SK-N-SH (cell line): Measurements from ENCODE around the gene VENTX. TPM values are rescaled to one million over a fixed set of nuclear protein-coding genes. Genes with fewer than 3 reads are reported as not detected.
"Not testable (repeated sequence)": the region's sequence is repeated elsewhere in the genome, so short reads cannot be mapped to it uniquely, and the experiment has no call there.

Experiments used
- CTCF ChIA-PET: fragments of 300-600, 350-600 bp; formaldehyde crosslinking; extraction: SDS; loops from one replicate; lab custom pipeline; 2021; lab: Yijun Ruan, JAX
- POLR2A ChIA-PET: fragments of 350-600 bp; sonication (Branson Sonifier 250); formaldehyde crosslinking; extraction: SDS; loops from one replicate; lab custom pipeline; 2020; ENCODE audit warnings: antibody characterized with exemption, inconsistent platforms; lab: Yijun Ruan, JAX
- DNase-seq: peaks from one replicate; pipeline ENCODE4 v3.0.0; 2012
- H2AFZ ChIP-seq: fragments of 200-600 bp; sonication (generic); 2 replicates; pipeline ENCODE4 v1.8.1; 2016; ENCODE audit warnings: antibody characterized with exemption, mild to moderate bottlenecking, low read depth
- H3F3A ChIP-seq: fragments of 200-600 bp; sonication (generic); replicated peaks from 2 replicates; pipeline ENCODE3; 2016; ENCODE audit warnings: antibody characterized with exemption, mild to moderate bottlenecking; ENCODE audit not compliant: insufficient read depth
- H3K27ac ChIP-seq, 2 experiments: fragments of 200-500 bp in 1 of 2; fragments of 200-600 bp in 1 of 2; sonication (Bioruptor generic) in 1 of 2; sonication (generic), shearing (Covaris generic) in 1 of 2; 2 replicates each; pipeline versions ENCODE4 v1.5.1 to v1.6.1; 2014 to 2016; ENCODE audit warnings: low read depth in 2 of 2, inconsistent platforms in 1 of 2, low read length in 1 of 2, mild to moderate bottlenecking in 1 of 2, mixed read lengths in 1 of 2
- H3K27me3 ChIP-seq: fragments of 200-600 bp; sonication (generic), shearing (Covaris generic); 2 replicates; pipeline ENCODE4 v1.6.1; 2016; ENCODE audit warnings: mixed run types; ENCODE audit not compliant: insufficient read depth
- H3K36me3 ChIP-seq, 2 experiments: fragments of 200-500 bp in 1 of 2; fragments of 200-600 bp in 1 of 2; sonication (Bioruptor generic) in 1 of 2; sonication (generic) in 1 of 2; replicated peaks in 1 of 2; 2 replicates each; pipeline versions ENCODE3 to v1.5.1; 2014 to 2016; ENCODE audit warnings: low read length in 1 of 2, mild to moderate bottlenecking in 1 of 2; ENCODE audit not compliant: insufficient read depth in 2 of 2, control insufficient read depth in 1 of 2
- H3K4me1 ChIP-seq, 2 experiments: fragments of 200-500 bp in 1 of 2; fragments of 200-600 bp in 1 of 2; sonication (Bioruptor generic) in 1 of 2; sonication (generic), shearing (Covaris generic) in 1 of 2; 2 replicates each; pipeline versions ENCODE4 v1.5.1 to v1.6.1; 2014 to 2016; ENCODE audit warnings: low read depth in 1 of 2, low read length in 1 of 2, mixed run types in 1 of 2; ENCODE audit not compliant: insufficient read depth in 2 of 2, control insufficient read depth in 1 of 2
- H3K4me2 ChIP-seq: fragments of 200-600 bp; sonication (generic), shearing (Covaris generic); 2 replicates; pipeline ENCODE4 v1.6.1; 2017; ENCODE audit warnings: mixed run types
- H3K4me3 ChIP-seq, 2 experiments: fragments of 200-500 bp in 1 of 2; fragments of 200-600 bp in 1 of 2; sonication (Bioruptor generic) in 1 of 2; sonication (generic), shearing (Covaris generic) in 1 of 2; 2 replicates each; pipeline versions ENCODE4 v1.5.1 to v1.8.1; 2014 to 2016; ENCODE audit warnings: low read depth in 2 of 2, inconsistent platforms in 1 of 2, low read length in 1 of 2, mild to moderate bottlenecking in 1 of 2, mixed read lengths in 1 of 2, moderate library complexity in 1 of 2
- H3K79me2 ChIP-seq: fragments of 200-600 bp; sonication (generic); 2 replicates; pipeline ENCODE4 v1.8.1; 2017; ENCODE audit warnings: mild to moderate bottlenecking; ENCODE audit not compliant: insufficient read depth
- H3K9ac ChIP-seq: fragments of 200-600 bp; sonication (generic); 2 replicates; pipeline ENCODE4 v1.6.1; 2017; ENCODE audit warnings: mixed run types
- H3K9me2 ChIP-seq: fragments of 200-600 bp; sonication (generic); 2 replicates; pipeline ENCODE4 v1.6.1; 2017; ENCODE audit warnings: mixed run types
- H3K9me3 ChIP-seq: fragments of 200-600 bp; sonication (generic); 2 replicates; pipeline ENCODE4 v1.6.1; 2017; ENCODE audit warnings: mixed run types, mild to moderate bottlenecking, moderate library complexity
- H4K20me1 ChIP-seq: fragments of 200-600 bp; sonication (generic); 2 replicates; pipeline ENCODE4 v1.6.1; 2017; ENCODE audit warnings: mild to moderate bottlenecking, mixed run types; ENCODE audit not compliant: insufficient read depth
- CHD2 ChIP-seq: fragments of 150-350 bp; IDR thresholded peaks from 2 replicates; pipeline ENCODE4 v1.6.1; 2018; ENCODE audit warnings: low read length; ENCODE audit not compliant: partially characterized antibody
- EP300 ChIP-seq, 2 experiments: IDR thresholded peaks; 2 replicates each; pipeline versions ENCODE4 v1.4.0 to v1.6.1; 2012; ENCODE audit warnings: borderline replicate concordance in 1 of 2, low read depth in 1 of 2, low read length in 1 of 2
- EZH2phosphoT487 ChIP-seq: fragments of 200-600 bp; sonication (generic); IDR thresholded peaks from 2 replicates; pipeline ENCODE4 v1.6.1; 2017; ENCODE audit warnings: low read depth, mixed run types, mild to moderate bottlenecking, antibody characterized with exemption, moderate library complexity, borderline replicate concordance
- FOSL2 ChIP-seq: IDR thresholded peaks from 2 replicates; pipeline ENCODE4 v1.4.0; 2012; ENCODE audit warnings: low read depth, mild to moderate bottlenecking, moderate library complexity, borderline replicate concordance
- FOXJ3 ChIP-seq: sonication (generic); formaldehyde crosslinking; IDR thresholded peaks from 2 replicates; pipeline ENCODE4 v1.5.1; 2020; ENCODE audit warnings: mild to moderate bottlenecking, missing genetic modification reagents
- FOXM1 ChIP-seq: IDR thresholded peaks from 2 replicates; pipeline ENCODE4 v1.4.0; 2012; ENCODE audit warnings: low read depth, mild to moderate bottlenecking
- GATA2 ChIP-seq: sonication (generic); formaldehyde crosslinking; IDR thresholded peaks from 2 replicates; pipeline ENCODE4 v1.5.0; 2020; ENCODE audit warnings: mild to moderate bottlenecking, missing genetic modification reagents
- JUND ChIP-seq: IDR thresholded peaks from 2 replicates; pipeline ENCODE4 v1.4.0; 2012
- NRF1 ChIP-seq: IDR thresholded peaks from 2 replicates; pipeline ENCODE4 v1.6.1; 2012; ENCODE audit warnings: low read depth, mild to moderate bottlenecking, low read length
- POLR2AphosphoS5 ChIP-seq: IDR thresholded peaks from 2 replicates; pipeline ENCODE4 v1.6.1; 2012; ENCODE audit warnings: low read depth, low read length
- RFX5 ChIP-seq: IDR thresholded peaks from 2 replicates; pipeline ENCODE4 v1.6.1; 2012; ENCODE audit warnings: mild to moderate bottlenecking, improper control_type of control experiment, low read length
- SIN3A ChIP-seq: IDR thresholded peaks from 2 replicates; pipeline ENCODE4 v1.6.1; 2012; ENCODE audit warnings: low read depth, mild to moderate bottlenecking, low read length, moderate library complexity, borderline replicate concordance
- TEAD4 ChIP-seq: IDR thresholded peaks from 2 replicates; pipeline ENCODE4 v1.4.0; 2012; ENCODE audit warnings: mild to moderate bottlenecking, borderline replicate concordance; ENCODE audit not compliant: insufficient read depth
- YY1 ChIP-seq: IDR thresholded peaks from 2 replicates; pipeline ENCODE4 v1.4.0; 2012; ENCODE audit warnings: low read depth, mild to moderate bottlenecking
- WGBS: methylation state at CpG from one replicate; pipeline ENCODE4 v1.1.6; 2017; ENCODE audit warnings: low lambda C conversion rate; 5-methylcytosine and 5-hydroxymethylcytosine counted together
- polyA plus RNA-seq, 3 experiments: library from polyadenylated mRNA; depleted of rRNA; stranded (reverse); fragments of >200 nt; gene quantifications; 2 replicates each; pipeline ENCODE4 v1.2.3, GENCODE V29; 2012
- TF ChIP-seq, protein P1 (sequence below): IDR thresholded peaks from 2 replicates; pipeline ENCODE4 v1.4.0; 2012; ENCODE audit warnings: low read depth
- TF ChIP-seq, protein P2 (sequence below): IDR thresholded peaks from 2 replicates; pipeline ENCODE4 v1.4.0; 2012; ENCODE audit warnings: low read depth, borderline replicate concordance
- TF ChIP-seq, protein P3 (sequence below): IDR thresholded peaks from 2 replicates; pipeline ENCODE4; 2012

Gene VENTX
- polyA plus RNA-seq, 1 of the 3 experiments (the other 2 are of a cell fraction): not detected

DNA sequence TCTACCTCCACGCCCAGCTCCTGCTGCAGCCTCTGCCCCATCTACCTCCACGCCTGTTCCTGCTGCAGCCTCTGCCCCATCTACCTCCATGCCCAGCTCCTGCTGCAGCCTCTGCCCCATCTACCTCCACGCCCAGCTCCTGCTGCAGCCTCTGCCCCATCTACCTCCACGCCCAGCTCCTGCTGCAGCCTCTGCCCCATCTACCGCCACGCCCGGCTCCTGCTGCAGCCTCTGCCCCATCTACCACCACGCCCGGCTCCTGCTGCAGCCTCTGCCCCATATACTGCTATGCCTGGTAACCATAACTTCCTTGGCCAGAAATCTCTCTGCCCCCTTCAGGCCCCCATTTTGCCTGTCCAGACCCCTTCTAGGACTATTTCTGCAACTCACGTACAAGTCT lies 27.4 kb downstream of the VENTX start:
- WGBS: 58% methylated on average over 10 of the region's 10 CpGs
- H3K4me2 ChIP-seq: not testable (repeated sequence)

DNA sequence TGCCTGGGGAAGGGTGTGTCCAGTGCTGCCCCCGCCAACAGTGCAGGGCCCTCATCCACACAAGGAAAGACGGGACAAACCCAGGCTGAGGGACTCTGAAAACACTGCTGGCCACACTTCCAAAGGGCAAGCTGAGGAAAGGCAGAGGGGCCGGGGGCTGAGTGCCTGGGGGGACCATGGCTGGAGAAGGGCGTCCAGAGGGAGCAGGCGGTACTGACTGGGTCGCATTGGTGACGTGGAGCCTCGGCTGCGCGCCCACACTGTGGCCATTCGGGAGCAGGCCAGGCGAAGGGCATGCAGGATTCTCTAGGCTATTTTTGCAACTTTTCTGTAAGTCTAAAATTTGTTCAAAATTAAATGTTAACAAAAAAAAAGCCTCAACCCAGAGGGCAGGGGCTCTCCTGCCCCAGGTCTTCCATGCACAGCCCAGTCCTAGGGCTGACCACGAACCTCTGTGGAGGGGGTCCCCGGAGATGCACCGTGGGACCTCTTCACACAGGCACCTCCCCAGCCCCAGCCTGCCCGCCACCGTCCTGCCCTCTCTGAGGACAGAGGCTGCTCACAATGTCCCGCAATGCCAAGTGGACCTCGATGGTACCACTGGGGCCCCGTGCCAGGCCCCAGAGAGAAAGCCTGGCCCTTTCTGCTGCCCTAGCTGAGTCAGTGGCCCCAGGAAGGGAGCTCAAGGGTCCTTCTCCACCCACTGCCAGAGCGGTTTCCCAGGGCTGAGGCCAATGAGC lies 28.6 kb downstream of the VENTX start:
- no peak overlapping the region for H3K4me2 ChIP-seq
- POLR2A ChIA-PET: interaction anchor here (0.9 kb wide), 1 partner anchor 12 kb away, joined by 3 read pairs; no protein-coding TSS in a partner anchor
- TF ChIP-seq SIN3A: no peak
- no peak for TF ChIP-seq POLR2AphosphoS5
- TF ChIP-seq FOXJ3 (CRISPR knock-in tag): no peak
- no peak for TF ChIP-seq EZH2phosphoT487
- TF ChIP-seq CHD2: no peak
- TF ChIP-seq FOXM1: no peak
- TF ChIP-seq TEAD4: no peak
- TF ChIP-seq, all 33 proteins: peak for 0
- H3K36me3 ChIP-seq: no peaks in the 10 kb centered on the region
- no peaks in the 10 kb centered on the region for H3K9me3 ChIP-seq
- H3F3A ChIP-seq: no peaks in the 10 kb centered on the region
- 84% methylated on average over 15 of the region's 21 CpGs for WGBS
- no peaks in the 10 kb centered on the region for H3K27me3 ChIP-seq
- no peaks in the 10 kb centered on the region for H3K9me2 ChIP-seq
- no peak overlapping the region for H3K27ac ChIP-seq
- no peak overlapping the region for H3K9ac ChIP-seq
- no peaks in the 10 kb centered on the region for H4K20me1 ChIP-seq
- no peak overlapping the region for H3K4me3 ChIP-seq
- peaks cover 0 to 9% of the 10 kb centered on the region in 2 experiments; a peak in 1 of 4 replicates for H3K4me1 ChIP-seq
- DNase-seq: no peak
- no peaks in the 10 kb centered on the region for H3K79me2 ChIP-seq
- H2AFZ ChIP-seq: no peak overlapping the region
- CTCF ChIA-PET: interaction anchor here (1.0 kb wide), 1 partner anchor 122 kb away, joined by 3 read pairs; no protein-coding TSS in a partner anchor

More for the DNA sequence above, 27.4 kb downstream of the VENTX start:
- not testable (repeated sequence) for H2AFZ ChIP-seq, H3K79me2 ChIP-seq, H3K27me3 ChIP-seq, H3K27ac ChIP-seq, DNase-seq, H3K36me3 ChIP-seq, H4K20me1 ChIP-seq, H3K9me3 ChIP-seq, H3K9ac ChIP-seq, H3K4me3 ChIP-seq, H3F3A ChIP-seq, H3K9me2 ChIP-seq
- ChIA-PET POLR2A (interaction anchor here (1.5 kb wide), 1 partner anchor 15 kb away, joined by 4 read pairs; no protein-coding TSS in a partner anchor), CTCF (interaction anchor here (1.0 kb wide), 1 partner anchor 121 kb away, joined by 3 read pairs; no protein-coding TSS in a partner anchor)
- peaks cover 0 to 14% of the 10 kb centered on the region in 2 experiments; a peak in 2 of 4 replicates for H3K4me1 ChIP-seq

DNA sequence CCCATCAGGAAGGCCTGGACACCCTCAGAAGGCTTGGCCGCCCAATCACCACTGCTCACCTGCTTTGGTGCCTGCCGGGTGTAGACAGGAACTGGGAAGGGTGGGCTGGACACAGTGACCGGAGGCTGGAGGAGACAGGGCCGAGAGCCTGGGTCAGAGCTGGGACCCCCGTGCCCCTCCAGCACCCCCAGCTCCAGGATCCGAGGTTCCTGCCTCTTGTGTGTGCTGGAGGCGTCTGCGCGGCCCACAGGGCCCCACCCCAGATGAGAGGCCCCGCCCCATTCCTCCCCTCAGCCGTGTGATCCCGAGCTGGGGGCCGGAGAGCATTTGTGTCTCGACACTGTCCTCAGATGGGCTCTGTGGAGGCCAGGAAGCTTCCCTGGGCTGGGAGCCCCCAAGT lies 29.6 kb downstream of the VENTX start:
- WGBS: 79% methylated on average over 4 of the region's 14 CpGs
- Histone ChIP-seq H3K9me3 (no peaks in the 10 kb centered on the region), H3K36me3 (no peaks in the 10 kb centered on the region), H3F3A (no peaks in the 10 kb centered on the region), H3K27me3 (no peaks in the 10 kb centered on the region), H3K9ac (no peak overlapping the region), H4K20me1 (no peaks in the 10 kb centered on the region), H3K4me2 (no peak overlapping the region), H3K27ac (no peak overlapping the region), H3K4me3 (no peak overlapping the region), H3K9me2 (no peaks in the 10 kb centered on the region), H2AFZ (no peak overlapping the region), H3K79me2 (no peaks in the 10 kb centered on the region), H3K4me1 (peaks cover 0 to 6% of the 10 kb centered on the region in 2 experiments; a peak in 1 of 4 replicates)
- POLR2A ChIA-PET: interaction anchor here (0.6 kb wide), 1 partner anchor 127 kb away, joined by 3 read pairs; the partner anchor contains the start of gene MTG1
- CTCF ChIA-PET: no interaction called here
- no peak for DNase-seq
- no peak for TF ChIP-seq YY1
- TF ChIP-seq POLR2AphosphoS5: no peak
- TF ChIP-seq FOXJ3 (CRISPR knock-in tag): no peak
- no peak for TF ChIP-seq SIN3A
- TF ChIP-seq FOSL2: no peak
- TF ChIP-seq FOXM1: no peak
- TF ChIP-seq NRF1: no peak
- no peak for TF ChIP-seq TEAD4
- no peak for TF ChIP-seq EZH2phosphoT487
- TF ChIP-seq, protein P1, sequence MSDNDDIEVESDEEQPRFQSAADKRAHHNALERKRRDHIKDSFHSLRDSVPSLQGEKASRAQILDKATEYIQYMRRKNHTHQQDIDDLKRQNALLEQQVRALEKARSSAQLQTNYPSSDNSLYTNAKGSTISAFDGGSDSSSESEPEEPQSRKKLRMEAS: no peak
- TF ChIP-seq, protein P2, sequence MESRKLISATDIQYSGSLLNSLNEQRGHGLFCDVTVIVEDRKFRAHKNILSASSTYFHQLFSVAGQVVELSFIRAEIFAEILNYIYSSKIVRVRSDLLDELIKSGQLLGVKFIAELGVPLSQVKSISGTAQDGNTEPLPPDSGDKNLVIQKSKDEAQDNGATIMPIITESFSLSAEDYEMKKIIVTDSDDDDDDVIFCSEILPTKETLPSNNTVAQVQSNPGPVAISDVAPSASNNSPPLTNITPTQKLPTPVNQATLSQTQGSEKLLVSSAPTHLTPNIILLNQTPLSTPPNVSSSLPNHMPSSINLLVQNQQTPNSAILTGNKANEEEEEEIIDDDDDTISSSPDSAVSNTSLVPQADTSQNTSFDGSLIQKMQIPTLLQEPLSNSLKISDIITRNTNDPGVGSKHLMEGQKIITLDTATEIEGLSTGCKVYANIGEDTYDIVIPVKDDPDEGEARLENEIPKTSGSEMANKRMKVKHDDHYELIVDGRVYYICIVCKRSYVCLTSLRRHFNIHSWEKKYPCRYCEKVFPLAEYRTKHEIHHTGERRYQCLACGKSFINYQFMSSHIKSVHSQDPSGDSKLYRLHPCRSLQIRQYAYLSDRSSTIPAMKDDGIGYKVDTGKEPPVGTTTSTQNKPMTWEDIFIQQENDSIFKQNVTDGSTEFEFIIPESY: no peak
- TF ChIP-seq, protein P3, sequence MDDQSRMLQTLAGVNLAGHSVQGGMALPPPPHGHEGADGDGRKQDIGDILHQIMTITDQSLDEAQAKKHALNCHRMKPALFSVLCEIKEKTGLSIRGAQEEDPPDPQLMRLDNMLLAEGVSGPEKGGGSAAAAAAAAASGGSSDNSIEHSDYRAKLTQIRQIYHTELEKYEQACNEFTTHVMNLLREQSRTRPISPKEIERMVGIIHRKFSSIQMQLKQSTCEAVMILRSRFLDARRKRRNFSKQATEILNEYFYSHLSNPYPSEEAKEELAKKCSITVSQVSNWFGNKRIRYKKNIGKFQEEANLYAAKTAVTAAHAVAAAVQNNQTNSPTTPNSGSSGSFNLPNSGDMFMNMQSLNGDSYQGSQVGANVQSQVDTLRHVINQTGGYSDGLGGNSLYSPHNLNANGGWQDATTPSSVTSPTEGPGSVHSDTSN: no peak
- no peak for TF ChIP-seq JUND
- no peak for TF ChIP-seq RFX5
- TF ChIP-seq GATA2 (CRISPR knock-in tag): no peak
- TF ChIP-seq EP300 (IDR thresholded peaks at IDR 0.05; ENCODE audit: borderline replicate concordance in 1 of 2, low read depth in 1 of 2, low read length in 1 of 2): no peak
